GM06990 (cell line): Measurements from ENCODE around the gene FFAR1.

Experiments
- DNase-seq: peaks from one replicate; pipeline ENCODE4 v3.0.0-alpha.2; 2011; ENCODE audit not compliant: insufficient read length; ENCODE audit errors: extremely low read depth
- H3K27me3 ChIP-seq: replicated peaks from 2 replicates; pipeline ENCODE4 v1.6.0; 2011; ENCODE audit warnings: low read length; ENCODE audit not compliant: control insufficient read depth, insufficient read depth
- H3K36me3 ChIP-seq: 2 replicates; pipeline ENCODE4 v1.5.1; 2011; ENCODE audit warnings: low read length; ENCODE audit not compliant: control insufficient read depth, insufficient read depth
- H3K4me3 ChIP-seq: replicated peaks from 2 replicates; pipeline ENCODE4 v1.5.1; 2011; ENCODE audit warnings: low read depth, mild to moderate bottlenecking, control low read depth, low read length
- TF ChIP-seq, protein P1 (sequence below): IDR thresholded peaks from 2 replicates; pipeline ENCODE4 v1.5.1; 2011; ENCODE audit warnings: low read length, control low read depth, mild to moderate bottlenecking, inconsistent platforms; ENCODE audit not compliant: insufficient read depth, poor library complexity, severe bottlenecking

FFAR1 gene

DNA sequence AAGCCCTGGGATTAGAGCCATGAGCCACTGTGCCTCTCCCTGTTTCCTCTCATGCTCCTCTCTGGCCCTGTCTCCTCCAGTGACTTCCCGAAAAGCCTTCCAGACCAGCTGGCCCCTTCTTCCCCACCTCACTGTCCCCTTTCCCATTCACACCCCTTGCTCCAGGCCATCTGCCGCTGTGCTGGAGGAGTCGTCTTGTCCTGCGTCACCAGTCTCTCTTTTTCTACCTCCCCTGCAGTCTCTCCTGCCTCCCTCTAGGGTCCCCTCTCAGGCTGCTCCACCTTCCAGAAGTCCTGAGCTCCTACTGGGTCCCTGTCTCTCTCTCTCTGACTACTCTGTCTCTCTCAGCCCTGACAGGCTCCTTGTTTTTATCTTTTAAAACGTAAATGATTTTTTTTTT is 5.3 kb upstream of the FFAR1 start:
- H3K4me3 ChIP-seq = no peak overlapping the region
- no peaks in the 10 kb centered on the region for H3K27me3 ChIP-seq
- no peak for DNase-seq
- H3K36me3 ChIP-seq = peaks cover 50% of the 10 kb centered on the region
- TF ChIP-seq, protein P1, sequence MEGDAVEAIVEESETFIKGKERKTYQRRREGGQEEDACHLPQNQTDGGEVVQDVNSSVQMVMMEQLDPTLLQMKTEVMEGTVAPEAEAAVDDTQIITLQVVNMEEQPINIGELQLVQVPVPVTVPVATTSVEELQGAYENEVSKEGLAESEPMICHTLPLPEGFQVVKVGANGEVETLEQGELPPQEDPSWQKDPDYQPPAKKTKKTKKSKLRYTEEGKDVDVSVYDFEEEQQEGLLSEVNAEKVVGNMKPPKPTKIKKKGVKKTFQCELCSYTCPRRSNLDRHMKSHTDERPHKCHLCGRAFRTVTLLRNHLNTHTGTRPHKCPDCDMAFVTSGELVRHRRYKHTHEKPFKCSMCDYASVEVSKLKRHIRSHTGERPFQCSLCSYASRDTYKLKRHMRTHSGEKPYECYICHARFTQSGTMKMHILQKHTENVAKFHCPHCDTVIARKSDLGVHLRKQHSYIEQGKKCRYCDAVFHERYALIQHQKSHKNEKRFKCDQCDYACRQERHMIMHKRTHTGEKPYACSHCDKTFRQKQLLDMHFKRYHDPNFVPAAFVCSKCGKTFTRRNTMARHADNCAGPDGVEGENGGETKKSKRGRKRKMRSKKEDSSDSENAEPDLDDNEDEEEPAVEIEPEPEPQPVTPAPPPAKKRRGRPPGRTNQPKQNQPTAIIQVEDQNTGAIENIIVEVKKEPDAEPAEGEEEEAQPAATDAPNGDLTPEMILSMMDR = no peak

DNA sequence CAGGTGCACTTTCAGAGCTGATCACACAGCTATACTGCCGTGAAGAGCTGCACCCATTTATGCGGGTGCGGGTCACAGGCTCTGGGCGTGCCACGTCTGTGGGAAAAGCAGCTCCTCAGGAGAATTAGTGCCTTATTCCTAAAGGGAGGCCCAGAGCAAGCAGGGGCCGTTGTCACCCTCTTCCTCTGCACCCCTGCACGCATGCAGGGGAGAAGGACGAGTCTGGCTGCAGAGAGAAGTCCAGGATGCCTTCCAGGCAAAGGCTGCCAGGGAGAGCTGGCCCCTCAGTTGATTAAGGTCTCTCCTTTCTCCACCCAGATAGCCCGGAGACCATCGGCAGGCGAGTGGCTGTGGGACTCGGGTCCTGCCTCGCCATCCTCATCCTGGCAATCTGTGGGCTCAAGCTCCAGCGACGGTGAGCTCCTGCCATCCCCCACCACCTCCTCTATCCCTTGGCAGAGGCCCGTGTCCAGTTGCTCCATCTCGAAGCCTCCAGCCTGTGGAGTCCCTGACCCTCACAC is 3.1 kb upstream of the FFAR1 start:
- DNase-seq = no peak
- TF ChIP-seq, protein P1 = no peak
- Histone ChIP-seq H3K4me3 (no peak overlapping the region), H3K36me3 (peaks cover 36% of the 10 kb centered on the region), H3K27me3 (no peaks in the 10 kb centered on the region)

DNA sequence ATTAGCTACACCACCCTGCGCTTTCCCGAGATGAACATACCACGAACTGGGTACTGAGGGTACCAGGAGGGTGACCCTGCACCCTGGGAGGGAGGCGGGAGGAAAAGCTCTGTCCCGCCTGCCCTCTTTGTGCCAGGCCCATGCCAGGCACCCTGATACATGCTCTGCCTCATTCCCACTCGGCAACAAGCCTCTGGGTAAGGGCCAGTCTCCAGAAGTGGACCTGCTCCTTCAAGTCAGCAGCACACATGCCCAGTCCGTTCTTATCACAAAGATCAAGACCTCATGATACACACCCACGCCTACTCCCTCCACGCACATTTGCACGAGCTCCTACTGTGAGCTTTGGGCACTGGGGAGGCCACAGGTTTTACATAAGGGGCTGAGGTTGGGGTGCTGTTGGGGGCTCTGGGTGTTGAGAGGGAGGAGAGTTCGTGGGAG is 2.0 kb upstream of the FFAR1 start:
- H3K27me3 ChIP-seq = no peaks in the 10 kb centered on the region
- no peak for DNase-seq
- TF ChIP-seq, protein P1 = no peak
- H3K36me3 ChIP-seq = peaks cover 34% of the 10 kb centered on the region
- H3K4me3 ChIP-seq = no peak overlapping the region

DNA sequence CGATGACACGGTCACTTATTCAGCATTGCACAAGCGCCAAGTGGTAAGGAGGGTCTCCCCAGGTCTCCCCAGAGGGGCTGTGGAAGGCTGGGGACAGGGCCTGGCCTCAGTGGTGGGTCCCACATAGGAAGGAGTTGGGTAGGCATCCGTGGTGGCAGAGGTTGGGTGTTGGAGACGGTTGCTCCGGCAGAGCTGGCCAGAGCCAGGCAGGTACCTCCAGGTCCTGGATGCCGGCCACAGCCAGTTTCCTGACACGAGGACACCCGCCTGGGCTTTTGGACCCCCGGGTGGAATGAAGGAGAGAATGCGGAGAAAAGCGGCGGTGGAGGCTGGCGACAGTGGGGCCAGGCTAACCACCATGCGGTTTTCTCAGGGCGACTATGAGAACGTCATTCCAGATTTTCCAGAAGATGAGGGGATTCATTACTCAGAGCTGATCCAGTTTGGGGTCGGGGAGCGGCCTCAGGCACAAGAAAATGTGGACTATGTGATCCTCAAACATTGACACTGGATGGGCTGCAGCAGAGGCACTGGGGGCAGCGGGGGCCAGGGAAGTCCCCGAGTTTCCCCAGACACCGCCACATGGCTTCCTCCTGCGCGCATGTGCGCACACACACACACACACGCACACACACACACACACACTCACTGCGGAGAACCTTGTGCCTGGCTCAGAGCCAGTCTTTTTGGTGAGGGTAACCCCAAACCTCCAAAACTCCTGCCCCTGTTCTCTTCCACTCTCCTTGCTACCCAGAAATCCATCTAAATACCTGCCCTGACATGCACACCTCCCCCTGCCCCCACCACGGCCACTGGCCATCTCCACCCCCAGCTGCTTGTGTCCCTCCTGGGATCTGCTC is 1.3 kb upstream of the FFAR1 start:
- DNase-seq = peak; percentile 76
- H3K27me3 ChIP-seq = no peaks in the 10 kb centered on the region
- peak overlapping the region; percentile 6; the same call in 1 of the 2 replicates for H3K4me3 ChIP-seq
- TF ChIP-seq, protein P1 = no peak
- H3K36me3 ChIP-seq = peaks cover 28% of the 10 kb centered on the region

DNA sequence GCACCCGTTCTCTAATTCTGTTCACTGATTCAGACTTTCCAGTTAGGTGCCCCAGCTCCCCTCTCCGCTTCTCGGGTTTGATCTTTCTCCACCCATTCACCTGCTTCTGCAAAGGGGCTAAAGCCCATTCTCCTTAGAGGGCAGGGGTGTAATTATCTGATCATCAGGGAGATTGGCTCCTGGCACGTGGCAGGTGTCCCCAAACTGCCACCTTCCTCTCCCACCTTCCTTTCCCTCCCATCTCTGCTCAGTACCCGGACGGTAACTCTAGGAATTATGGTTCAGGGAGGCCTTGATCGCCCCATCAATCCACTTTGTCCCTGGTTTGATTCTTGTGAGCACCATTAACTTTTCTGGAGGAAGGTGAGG is 212 bp downstream of the FFAR1 start:
- Histone ChIP-seq H3K27me3 (no peaks in the 10 kb centered on the region), H3K36me3 (peaks cover 19% of the 10 kb centered on the region), H3K4me3 (no peak overlapping the region)
- DNase-seq = no peak
- TF ChIP-seq, protein P1 = no peak
